DMS79 (cell line): ENCODE results near the gene GIPC1.

Experiments
- DNase-seq: peaks from one replicate; lab custom pipeline; 2025; lab: John Stamatoyannopoulos, UW

GIPC1 gene

GRCh38 chr19:14494411-14494810 lies 1.5 kb downstream of the GIPC1 start:
- no peak for DNase-seq

- no peak for DNase-seq
These were observed 3.1 kb downstream of the GIPC1 start for GRCh38 chr19:14492756-14493337.

- no peak for DNase-seq
These were observed 8.4 kb downstream of the GIPC1 start for GRCh38 chr19:14487370-14488125.

DNA sequence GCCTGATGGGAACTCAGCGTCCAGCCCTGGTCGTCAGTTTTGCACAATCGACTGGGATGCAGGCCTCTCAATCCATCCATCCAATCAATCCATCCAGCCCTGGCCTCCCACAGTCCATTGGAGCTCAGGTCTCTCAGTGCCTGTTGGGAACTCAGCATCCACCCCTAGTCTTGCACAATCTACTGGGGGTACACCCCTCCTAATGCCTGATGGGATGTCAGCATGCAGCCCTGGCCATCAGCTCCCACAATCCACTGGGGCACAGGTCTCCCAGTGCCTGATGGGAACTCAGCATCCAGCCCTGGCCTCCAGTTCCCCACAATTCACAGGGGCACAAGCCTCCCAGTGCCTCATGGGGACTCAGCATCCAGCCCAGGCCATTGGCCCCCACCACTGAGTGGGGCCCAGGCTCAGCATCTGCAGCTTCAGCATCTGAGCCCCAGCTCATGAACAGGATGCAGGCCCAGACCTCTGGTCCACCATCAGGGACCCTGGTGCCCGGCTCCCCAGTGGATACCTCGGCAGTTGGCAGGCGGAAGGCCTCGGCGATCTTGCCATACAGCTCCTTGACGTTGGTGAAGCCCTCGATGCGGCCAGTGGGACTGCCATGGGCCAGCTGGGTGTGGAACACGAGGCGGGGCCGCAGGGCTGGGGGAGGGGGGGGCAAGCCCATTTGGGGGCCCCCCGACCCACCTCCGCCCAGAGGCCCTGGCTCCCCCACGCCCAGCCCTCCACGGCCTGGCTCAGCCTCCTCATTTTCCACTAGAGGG lies 13.6 kb downstream of the GIPC1 start:
- DNase-seq = no peak

- no peak for DNase-seq
These were observed 15.2 kb downstream of the GIPC1 start for GRCh38 chr19:14480700-14481079.

DNA sequence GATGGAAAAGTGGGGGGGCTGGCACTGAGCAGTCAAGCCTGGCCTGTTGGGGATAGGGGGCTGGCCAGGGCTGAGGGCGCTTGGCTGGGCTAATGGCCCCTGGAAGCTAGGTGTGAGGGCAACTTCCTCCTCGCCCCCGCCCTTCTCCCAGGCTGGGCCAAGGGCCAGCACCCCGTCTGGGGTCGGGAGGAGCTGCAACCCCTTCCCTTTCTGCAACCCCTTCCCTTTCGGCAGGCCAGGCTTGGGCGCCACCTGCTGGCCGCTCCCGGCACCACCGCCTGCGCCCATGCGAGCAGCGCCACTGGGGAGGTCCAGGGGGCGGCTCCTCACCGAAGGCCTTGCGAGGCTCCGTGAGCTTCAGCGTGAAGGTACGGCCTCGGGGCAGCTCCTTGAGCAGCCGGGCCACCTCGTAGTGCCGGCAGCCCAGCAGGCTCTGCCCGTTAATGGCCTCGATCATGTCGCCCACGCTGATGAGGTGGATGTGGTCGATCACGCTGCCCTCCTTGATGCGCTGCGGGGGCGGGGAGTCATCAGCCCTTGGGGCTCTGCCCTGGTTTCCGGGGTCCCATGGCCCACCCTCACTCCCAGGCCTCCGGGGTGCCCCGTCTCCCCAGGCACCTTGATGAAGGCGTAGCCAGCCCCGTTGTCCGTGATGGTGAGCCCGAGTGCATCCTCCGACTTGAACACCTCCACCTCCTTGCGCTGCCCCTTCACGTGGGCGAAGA lies 15.8 kb downstream of the GIPC1 start:
- DNase-seq = no peak

- DNase-seq = no peak
These were observed 16.5 kb downstream of the GIPC1 start for GRCh38 chr19:14479309-14479974.

DNA sequence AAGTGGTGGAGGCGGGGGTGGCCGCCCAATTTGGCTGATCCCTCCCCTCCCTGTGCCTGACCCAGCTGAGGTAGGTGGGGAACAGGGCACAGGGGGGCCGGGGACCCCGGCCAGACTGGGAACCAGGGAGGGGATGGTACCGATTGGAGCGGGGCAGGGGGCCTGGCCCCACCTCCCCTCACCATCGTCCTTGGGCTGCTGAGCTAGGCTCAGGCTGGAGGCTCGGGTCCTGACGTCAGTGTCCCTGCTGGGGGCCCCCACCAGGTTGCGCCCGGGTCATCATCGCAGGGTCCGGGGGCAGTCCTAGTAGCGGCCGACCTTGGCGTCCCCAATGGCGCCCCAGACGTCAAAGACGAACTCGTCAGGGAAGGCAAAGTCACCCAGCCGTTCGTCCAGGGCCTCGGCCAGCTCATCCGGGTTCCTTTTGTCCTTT lies 17.8 kb downstream of the GIPC1 start:
- no peak for DNase-seq

DNA sequence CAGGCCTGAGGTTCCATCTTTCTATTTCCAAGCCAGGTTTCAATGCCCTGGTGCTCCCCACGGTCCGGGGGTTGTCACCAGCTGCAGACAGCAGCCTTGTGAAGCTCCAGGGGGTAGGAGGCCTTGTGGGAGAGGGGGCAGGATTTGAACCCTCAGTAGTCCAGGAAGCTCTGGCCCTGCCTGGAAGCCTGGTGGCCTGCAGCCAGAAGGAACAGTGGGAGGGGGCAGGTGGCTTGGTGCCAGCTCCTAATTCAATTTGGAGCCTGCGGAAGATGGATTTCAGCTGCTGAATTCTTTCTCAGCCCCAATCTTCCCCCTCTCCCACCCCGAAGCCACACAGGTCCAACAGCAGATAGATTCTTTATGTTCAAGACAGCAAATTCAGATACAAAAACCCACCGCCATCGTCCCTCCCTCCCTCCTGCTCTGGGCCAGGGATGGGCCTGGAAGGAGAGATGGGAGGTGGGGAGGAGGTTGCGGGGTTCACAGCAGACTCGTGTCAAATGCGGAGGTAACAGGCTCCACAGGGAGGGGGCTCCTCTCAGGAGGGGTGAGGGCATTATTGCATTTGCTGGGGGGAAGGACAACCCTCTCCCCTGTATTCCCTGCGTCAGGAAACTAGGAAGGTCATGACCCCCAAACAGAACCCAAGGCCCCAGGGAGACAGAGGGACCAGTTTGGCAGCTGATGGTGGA lies 18.4 kb downstream of the GIPC1 start:
- DNase-seq = no peak

DNA sequence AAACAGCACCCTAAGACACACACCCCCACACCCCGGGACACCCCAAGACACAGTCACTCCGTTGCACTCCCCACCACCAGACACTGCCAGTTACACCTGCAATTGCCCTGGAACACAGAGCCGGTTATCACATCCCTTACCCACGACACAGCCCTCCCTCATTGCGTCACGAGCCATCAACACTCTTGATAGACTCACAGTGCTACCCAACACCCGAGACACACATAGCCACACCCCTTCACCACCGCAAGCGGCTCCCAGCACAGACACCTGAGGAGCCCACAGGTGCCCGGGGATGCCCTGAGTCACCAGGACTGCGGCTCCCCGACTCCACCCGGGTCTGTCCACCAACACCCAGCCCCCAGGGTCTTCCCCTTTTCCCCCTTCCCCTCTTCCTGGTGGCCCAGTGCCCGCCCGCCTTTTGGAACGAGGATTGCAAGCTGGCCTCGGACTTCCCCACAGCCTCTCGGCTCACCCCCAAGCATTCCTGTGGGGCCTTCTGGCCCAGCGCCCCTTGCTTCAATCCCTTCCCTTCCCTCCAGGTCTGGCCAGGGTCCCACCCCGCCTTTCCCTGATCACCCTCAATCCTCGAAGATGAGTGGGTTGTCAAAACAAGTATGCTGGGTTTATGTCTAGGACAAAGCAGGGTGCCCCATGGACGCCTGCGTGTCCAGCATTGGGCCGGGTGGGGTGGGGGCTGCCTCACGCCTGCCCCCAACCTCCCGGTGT lies 19.1 kb downstream of the GIPC1 start:
- no peak for DNase-seq

GRCh38 chr19:14476327-14476672 lies 19.6 kb downstream of the GIPC1 start:
- no peak for DNase-seq

GRCh38 chr19:14475251-14476073 lies 20.5 kb downstream of the GIPC1 start, which contains the start of gene PTGER1:
Gene PTGER1, minus strand, starts transcription at chr19:14475354. Its CDS starts 1,034 bp downstream, at chr19:14474320.
- no peak for DNase-seq

DNA sequence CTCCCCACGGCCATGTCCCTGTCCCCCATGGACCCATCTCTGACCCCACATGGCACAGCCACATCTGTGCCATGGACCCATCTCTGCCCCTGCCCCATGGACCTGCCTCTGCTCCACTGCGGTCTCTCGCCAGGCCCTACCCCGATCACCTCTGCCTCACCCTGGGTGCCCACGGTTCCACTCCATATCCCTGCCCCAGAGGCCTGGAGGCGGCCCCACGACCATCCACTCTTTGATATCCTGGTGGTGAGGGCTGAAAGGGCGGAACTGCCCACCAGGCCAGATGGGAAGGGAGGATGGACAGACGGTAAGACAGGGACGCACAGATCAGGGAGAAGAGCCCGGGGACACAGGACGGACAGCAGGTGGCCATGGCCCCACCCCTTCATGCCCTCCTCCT lies 21.1 kb downstream of the GIPC1 start:
- DNase-seq = no peak

- DNase-seq = no peak
These were observed 21.8 kb downstream of the GIPC1 start for GRCh38 chr19:14473978-14474578.

DNA sequence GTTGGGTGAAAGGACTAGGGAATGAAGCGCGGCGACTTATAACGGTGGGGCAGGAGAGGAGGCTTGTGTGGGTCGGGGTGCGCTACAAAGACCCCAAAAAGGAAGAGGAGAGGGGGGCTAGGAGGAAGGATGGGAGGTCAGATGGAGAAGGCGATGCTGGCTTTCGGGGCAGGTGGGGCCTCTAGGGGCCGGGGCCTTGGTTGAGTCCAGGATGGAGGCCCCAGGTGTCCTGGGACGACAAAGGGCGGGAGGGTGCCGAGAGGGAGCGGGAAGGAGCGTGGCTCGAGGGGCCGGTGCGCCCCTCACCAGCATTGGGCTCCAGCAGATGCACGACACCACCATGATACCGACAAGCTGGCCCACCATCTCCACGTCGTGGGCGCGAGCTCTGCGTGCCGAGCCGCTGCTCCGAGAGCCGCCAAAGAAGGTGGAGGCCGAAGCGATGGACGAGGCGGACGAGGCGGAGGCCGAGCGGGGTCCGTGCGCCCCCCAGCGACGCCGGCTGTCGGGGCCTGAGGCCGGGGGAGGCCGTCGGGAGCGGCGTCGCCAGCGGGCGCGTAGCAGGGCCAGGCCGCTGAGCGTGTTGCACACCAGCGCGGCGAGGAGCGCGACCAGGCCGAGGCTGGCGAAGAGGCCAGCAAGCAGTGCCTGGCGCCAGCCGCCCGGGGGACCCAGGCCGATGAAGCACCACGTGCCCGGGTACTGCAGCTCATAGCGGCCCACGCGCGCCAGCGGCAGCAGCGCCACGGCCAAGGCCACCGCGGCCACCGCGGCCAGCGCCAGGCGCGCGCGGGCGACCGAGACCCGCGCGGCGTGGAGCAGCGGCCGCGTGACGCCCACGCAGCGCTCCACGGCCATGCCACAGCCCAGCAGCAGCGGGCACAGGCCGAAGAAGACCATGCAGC lies 22.6 kb downstream of the GIPC1 start:
- DNase-seq = no peak

GRCh38 chr19:14472202-14472938 lies 23.6 kb downstream of the GIPC1 start:
- peak; percentile 36 for DNase-seq

GRCh38 chr19:14471436-14472187 lies 24.3 kb downstream of the GIPC1 start:
- DNase-seq = no peak
